ENCODE measurements around the gene GUCY1A2. TPM values are rescaled to one million over a fixed set of nuclear protein-coding genes. Genes with fewer than 3 reads are reported as not detected.

The GUCY1A2 gene
- polyA plus RNA-seq, 1 donor (not counting 4 experiments of a cell fraction or from before 2014, with no cell fraction given) = not detected

DNA sequence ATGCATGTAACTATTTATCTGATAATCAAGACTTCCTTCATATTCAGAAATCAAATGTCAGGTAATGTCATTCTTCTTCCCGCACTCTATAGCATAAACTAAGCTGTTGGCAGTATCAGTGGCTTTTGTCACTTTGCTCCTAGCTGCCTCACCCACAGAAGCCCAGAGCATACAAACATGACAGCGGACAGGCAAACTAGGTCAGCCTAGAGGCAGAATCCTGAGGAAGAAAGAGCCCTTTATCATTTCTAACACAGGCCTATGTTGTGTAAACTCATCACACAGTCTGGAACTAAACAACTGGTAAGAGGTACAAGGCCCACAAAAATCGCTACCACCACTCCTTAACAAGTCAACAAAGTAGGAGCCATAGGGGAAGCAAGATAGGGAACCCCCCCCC, 21.0 kb downstream of the GUCY1A2 start:
- Histone ChIP-seq H3K36me3 (ENCODE audit: control insufficient read depth in 2 of 2, extremely low read depth in 1 of 2, insufficient read depth in 2 of 2, low read length in 2 of 2) (no peaks in the 10 kb centered on the region), H3K27me3 (ENCODE audit: control insufficient read depth, extremely low read depth, insufficient read depth, low read length) (no peaks in the 10 kb centered on the region), H3K4me2 (ENCODE audit: control insufficient read depth, extremely low read depth, insufficient read depth, low read depth, low read length) (no peak overlapping the region), H3K27ac (ENCODE audit: control insufficient read depth, insufficient read depth, low read length) (no peak overlapping the region), H3K9ac (ENCODE audit: control insufficient read depth, extremely low read depth, insufficient read depth, low read length) (no peak overlapping the region), H3K9me3 (ENCODE audit: control insufficient read depth, low read depth, low read length) (no peaks in the 10 kb centered on the region), H2AFZ (ENCODE audit: control insufficient read depth, low read length) (no peak overlapping the region), H3K4me1 (ENCODE audit: control insufficient read depth, extremely low read depth, insufficient read depth, low read length) (no peaks in the 10 kb centered on the region), H3K4me3 (ENCODE audit: control insufficient read depth in 2 of 3, extremely low read depth in 1 of 3, insufficient read depth in 2 of 3, low read depth in 1 of 3, low read length in 3 of 3) (no peak overlapping the region), H3K79me2 (ENCODE audit: control insufficient read depth, insufficient read depth, low read length) (no peaks in the 10 kb centered on the region), H3K9me1 (ENCODE audit: control insufficient read depth, extremely low read depth, insufficient read depth, low read length) (no peaks in the 10 kb centered on the region), H4K20me1 (ENCODE audit: control insufficient read depth, extremely low read depth, insufficient read depth, low read length) (no peaks in the 10 kb centered on the region)
- DNase-seq (ENCODE audit: low read depth, low spot score) (no peak), FAIRE-seq (no peak)
- TF ChIP-seq EZH2 (IDR thresholded peaks at IDR 0.05; ENCODE audit: low read length) = no peak
- TF ChIP-seq, protein P1, sequence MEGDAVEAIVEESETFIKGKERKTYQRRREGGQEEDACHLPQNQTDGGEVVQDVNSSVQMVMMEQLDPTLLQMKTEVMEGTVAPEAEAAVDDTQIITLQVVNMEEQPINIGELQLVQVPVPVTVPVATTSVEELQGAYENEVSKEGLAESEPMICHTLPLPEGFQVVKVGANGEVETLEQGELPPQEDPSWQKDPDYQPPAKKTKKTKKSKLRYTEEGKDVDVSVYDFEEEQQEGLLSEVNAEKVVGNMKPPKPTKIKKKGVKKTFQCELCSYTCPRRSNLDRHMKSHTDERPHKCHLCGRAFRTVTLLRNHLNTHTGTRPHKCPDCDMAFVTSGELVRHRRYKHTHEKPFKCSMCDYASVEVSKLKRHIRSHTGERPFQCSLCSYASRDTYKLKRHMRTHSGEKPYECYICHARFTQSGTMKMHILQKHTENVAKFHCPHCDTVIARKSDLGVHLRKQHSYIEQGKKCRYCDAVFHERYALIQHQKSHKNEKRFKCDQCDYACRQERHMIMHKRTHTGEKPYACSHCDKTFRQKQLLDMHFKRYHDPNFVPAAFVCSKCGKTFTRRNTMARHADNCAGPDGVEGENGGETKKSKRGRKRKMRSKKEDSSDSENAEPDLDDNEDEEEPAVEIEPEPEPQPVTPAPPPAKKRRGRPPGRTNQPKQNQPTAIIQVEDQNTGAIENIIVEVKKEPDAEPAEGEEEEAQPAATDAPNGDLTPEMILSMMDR (optimal IDR thresholded peaks at IDR 0.05 in 1 of 3, IDR thresholded peaks at IDR 0.05 in 1 of 3, conservative IDR thresholded peaks at IDR 0.05 in 1 of 3; ENCODE audit: extremely low read depth in 1 of 3, insufficient read depth in 2 of 3, low read length in 3 of 3) = no peak
- dilution Hi-C loops (cut with MboI; ENCODE audit: extremely low pct_ligation_motif_present, low sequenced_read_pairs) = no loop called here

DNA sequence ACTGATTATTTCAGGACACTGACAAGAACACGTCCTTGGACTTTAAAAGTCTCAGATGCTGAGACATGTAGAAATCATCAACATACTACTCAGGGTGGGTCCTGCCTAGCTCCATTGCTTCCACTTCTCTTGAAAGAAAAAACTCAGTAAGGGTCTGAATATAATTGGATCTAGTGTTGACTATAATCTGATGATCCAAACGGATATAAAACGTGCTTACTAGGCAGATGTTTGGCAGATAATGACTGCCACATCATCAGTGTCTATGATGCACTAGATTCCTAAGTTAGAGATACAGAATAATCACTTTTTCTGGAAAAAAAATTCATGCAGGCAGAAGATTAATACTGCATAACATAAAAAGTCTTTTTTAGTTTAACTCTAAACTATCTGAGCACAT, 21.6 kb downstream of the GUCY1A2 start:
- Histone ChIP-seq H3K4me1 (ENCODE audit: control insufficient read depth, extremely low read depth, insufficient read depth, low read length) (no peaks in the 10 kb centered on the region), H3K4me3 (ENCODE audit: control insufficient read depth in 2 of 3, extremely low read depth in 1 of 3, insufficient read depth in 2 of 3, low read depth in 1 of 3, low read length in 3 of 3) (no peak overlapping the region), H3K4me2 (ENCODE audit: control insufficient read depth, extremely low read depth, insufficient read depth, low read depth, low read length) (no peak overlapping the region), H2AFZ (ENCODE audit: control insufficient read depth, low read length) (no peak overlapping the region), H4K20me1 (ENCODE audit: control insufficient read depth, extremely low read depth, insufficient read depth, low read length) (no peaks in the 10 kb centered on the region), H3K9ac (ENCODE audit: control insufficient read depth, extremely low read depth, insufficient read depth, low read length) (no peak overlapping the region), H3K27me3 (ENCODE audit: control insufficient read depth, extremely low read depth, insufficient read depth, low read length) (no peaks in the 10 kb centered on the region), H3K9me3 (ENCODE audit: control insufficient read depth, low read depth, low read length) (no peaks in the 10 kb centered on the region), H3K9me1 (ENCODE audit: control insufficient read depth, extremely low read depth, insufficient read depth, low read length) (no peaks in the 10 kb centered on the region), H3K79me2 (ENCODE audit: control insufficient read depth, insufficient read depth, low read length) (no peaks in the 10 kb centered on the region), H3K36me3 (ENCODE audit: control insufficient read depth in 2 of 2, extremely low read depth in 1 of 2, insufficient read depth in 2 of 2, low read length in 2 of 2) (no peaks in the 10 kb centered on the region), H3K27ac (ENCODE audit: control insufficient read depth, insufficient read depth, low read length) (no peak overlapping the region)
- no peak for TF ChIP-seq EZH2 (IDR thresholded peaks at IDR 0.05; ENCODE audit: low read length)
- TF ChIP-seq, protein P1 (optimal IDR thresholded peaks at IDR 0.05 in 1 of 3, IDR thresholded peaks at IDR 0.05 in 1 of 3, conservative IDR thresholded peaks at IDR 0.05 in 1 of 3; ENCODE audit: extremely low read depth in 1 of 3, insufficient read depth in 2 of 3, low read length in 3 of 3) = no peak
- dilution Hi-C loops (cut with MboI; ENCODE audit: extremely low pct_ligation_motif_present, low sequenced_read_pairs) = no loop called here
- FAIRE-seq = no peak
- DNase-seq (ENCODE audit: low read depth, low spot score) = no peak

Data from keratinocyte (primary cell).